IPS-11a (cell line): ENCODE results near the gene TXNDC8.

Experiments
- H3K4me3 ChIP-seq: one replicate; pipeline ENCODE4 v1.5.1; 2013; ENCODE audit warnings: low read depth, low read length, control low read depth

Gene TXNDC8

DNA sequence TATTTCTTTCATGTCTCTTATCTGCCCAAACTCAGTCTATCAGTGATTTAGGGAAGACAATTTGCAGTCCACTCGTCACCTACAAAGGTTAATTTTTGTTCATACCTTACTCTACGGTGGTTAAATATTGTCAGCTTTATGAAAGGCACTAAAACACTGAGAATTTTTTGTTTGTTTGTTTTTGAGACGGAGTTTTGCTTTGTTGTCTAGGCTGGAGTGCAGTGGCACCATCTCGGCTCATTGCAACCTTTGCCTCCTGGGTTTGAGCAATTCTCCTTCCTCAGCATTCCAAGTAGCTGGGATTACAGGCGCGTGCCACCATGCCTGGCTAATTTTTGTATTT lies 55.0 kb downstream of the TXNDC8 start:
- H3K4me3 ChIP-seq: no peak overlapping the region

DNA sequence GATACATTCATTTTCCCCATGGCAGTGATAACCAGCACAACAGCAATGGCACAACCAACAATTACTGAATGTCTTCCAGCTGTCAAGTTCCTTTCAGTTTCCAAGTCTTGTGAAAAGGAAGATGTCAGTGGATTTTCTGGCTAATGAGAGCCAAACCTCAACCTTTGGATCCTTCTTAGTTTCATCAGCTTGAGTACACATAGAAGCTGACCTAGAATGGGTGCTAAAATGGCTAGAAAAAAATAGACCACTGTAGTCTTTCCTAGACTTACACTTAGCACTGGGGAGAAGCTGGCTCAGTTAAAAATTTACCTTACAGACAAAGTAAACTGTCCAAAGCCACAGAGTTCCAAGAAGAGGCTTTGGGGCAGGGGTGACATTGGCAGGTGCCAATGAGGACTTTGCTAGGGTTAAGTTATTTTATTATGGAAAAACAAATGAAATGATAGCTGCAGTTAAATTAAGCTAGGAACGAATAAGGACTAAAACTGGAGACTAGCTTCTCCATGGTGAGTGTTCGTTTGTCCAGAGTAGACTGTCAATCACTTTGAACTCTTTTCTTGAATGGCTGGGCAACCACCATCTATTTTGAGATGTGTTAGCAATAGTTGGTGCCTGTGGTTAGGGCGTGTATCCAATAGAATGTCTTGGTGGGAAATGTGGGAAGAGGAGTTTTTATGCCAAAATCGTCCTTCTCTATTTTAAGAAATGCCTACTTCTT lies 55.5 kb downstream of the TXNDC8 start:
- no peak overlapping the region for H3K4me3 ChIP-seq

DNA sequence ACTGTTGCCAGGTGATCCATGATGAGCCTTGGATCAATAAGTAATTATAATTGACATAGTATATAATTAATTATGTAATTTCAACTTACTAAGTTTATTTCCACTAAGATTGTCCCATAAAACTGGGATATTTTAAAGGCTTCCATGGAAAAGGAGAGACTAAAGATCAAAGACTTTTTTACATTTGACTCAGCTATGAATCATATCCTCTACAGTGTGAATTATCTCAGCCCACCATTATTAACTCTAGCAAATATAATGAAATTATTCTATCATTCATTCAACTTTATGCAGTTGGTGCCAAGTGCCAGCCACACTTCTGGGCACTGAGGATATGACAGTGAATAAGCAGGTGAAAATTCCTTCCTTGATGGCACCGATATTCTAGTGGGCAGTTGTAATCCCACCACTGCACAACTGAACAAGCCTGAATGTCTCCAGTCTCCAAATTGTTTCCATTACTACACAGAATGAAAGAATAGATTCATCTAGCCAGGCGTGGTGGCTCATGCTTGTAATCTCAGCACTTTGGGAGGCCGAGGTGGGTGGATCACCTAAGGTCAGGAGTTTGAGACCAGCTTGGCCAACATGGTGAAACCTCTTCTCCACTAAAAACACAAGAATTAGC lies 59.5 kb downstream of the TXNDC8 start:
- H3K4me3 ChIP-seq: no peak overlapping the region

DNA sequence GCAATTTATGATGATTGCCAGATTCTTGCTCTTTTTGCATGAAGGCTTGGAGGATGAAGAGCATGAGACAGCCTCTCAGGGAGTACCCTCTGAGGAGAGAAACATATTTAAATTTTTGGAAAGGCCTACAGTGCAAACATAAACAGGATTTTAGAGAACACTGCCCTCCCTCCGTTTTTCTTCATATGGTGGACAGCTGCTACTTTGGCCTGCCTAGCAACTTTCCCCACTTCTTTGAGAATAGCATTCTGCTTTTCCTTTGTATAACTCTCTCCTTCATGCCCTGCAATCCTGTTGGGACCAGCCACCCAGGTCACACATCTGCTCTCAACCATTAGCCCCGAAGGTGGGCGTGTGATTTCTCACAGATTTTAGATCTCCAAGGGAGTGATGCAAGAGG lies 60.9 kb downstream of the TXNDC8 start:
- no peak overlapping the region for H3K4me3 ChIP-seq

DNA sequence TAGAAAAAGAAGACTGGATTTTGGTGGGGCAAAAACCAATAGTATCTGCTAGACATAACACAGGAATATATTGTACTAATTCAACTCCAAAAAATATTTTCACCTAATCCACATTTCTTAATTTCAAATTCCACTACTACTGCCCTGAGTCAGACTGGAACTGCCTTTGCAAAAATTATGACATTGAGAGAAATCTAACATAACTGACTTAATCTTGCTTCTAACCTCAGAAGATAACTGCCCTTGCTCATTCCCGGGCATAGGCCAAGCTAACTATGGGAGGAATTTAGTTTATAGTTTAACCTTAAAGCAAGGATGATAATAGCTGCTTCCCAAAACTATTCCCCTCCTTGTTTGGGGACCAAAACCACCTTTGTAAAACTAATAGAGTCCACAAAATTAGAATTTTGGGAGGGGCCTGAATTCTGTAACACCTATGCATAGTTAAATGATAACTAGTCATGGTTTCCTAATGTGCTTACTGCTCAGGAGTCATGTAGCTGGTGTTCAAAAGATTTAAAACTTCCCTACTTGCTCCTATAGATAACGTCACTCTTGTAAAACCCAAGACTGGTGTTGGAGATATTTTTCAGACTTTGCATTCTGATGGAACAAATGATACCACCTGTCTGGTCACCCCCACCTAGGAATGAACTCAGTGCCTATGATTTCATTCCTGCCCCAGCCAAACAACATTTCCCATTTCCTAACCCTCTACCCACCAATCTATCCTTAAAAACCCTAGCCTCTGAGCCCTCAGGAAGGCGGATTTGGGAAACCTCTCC lies 67.3 kb downstream of the TXNDC8 start:
- H3K4me3 ChIP-seq: no peak overlapping the region

DNA sequence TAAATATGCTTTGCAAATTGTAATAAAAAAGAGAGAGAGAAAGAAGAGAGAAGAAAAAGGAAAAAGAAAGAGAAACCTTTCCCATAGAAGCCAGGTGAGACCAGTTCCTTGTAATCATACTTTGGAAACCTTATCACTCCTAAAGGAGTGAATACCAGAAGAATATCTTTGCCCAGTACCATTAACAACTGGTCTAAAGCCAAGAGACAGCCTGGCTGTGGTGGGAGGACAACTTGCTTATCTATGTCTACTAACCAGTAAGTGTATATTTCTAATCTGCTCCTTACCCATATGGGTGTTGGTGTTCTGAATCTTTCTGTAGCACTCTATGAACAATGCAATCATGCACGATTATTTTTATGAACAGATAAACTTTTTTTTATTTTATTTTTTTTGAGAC lies 70.9 kb downstream of the TXNDC8 start:
- no peak overlapping the region for H3K4me3 ChIP-seq

DNA sequence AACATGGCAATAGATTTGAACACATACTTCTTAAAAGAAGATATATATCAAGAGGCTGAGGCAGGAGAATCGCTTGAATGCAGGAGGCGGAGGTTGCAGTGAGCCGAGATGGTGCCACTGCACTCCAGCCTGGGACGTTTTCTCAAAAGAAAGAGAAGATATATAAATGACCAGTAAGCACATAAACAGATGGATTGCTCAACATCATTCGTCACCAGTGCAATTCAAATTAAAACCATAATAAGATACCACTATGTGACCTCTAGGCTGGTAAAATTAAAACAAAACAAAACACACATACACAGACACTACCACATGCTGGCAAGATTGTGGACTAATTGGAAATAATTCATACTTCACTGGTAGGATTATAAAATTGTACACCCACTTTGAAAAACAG lies 76.0 kb downstream of the TXNDC8 start:
- no peak overlapping the region for H3K4me3 ChIP-seq

DNA sequence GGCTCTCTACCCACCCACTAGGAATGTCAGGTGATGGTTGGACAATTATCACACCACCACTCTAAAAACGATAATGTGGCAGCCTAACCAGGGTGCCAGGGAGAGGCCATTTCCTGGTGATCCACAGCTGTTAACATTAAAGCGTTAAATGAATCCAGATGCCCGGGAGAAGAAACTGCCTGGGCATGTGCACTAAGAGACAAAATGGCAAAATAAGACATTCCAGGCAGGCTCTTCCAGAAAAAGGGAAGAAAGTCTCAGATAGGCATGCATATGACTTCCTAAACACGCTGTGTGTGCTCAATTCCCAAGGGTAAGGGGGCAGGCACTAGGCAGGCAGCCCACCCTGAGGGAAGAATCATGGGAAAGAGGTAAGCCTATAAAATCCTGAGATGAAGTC lies 76.8 kb downstream of the TXNDC8 start:
- no peak overlapping the region for H3K4me3 ChIP-seq

DNA sequence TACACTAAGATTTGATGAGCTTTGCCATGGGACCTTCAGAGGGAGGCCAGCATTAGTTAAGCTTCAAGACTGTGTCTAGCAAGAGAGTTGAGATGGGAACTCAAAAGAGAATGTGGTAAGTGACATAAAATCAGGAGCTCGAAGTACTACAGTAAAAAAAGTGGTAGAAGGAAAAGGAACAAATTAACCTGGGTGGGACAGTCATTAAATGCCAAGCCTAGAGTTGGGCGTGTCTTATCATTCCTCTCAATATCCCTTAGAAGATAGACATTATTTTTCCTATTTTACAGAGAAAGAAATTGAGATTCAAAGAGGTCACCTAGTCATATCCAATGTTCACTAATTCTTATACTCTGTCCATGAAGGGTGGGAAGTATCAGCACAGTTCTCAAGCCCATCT lies 78.1 kb downstream of the TXNDC8 start:
- H3K4me3 ChIP-seq: no peak overlapping the region

DNA sequence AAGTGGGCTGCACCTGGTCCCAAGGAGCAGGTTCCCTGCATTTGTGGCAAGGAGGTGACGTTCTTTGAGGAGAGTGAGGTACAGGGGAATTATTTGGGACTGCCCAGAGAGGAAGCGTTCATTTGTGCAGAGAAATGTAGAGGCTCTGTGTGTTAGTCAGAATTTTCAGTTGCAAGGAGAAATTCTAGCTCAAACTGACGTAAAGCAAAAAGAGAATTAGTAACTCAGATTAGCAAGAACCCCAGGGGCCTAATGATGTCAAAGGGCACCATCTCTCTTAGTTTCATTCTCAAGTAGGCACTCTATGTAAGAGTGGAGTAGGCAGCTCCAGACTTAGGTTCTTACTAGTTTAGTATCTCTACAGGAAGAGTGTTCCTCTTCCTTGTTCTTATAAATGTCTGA lies 79.0 kb downstream of the TXNDC8 start:
- no peak overlapping the region for H3K4me3 ChIP-seq

DNA sequence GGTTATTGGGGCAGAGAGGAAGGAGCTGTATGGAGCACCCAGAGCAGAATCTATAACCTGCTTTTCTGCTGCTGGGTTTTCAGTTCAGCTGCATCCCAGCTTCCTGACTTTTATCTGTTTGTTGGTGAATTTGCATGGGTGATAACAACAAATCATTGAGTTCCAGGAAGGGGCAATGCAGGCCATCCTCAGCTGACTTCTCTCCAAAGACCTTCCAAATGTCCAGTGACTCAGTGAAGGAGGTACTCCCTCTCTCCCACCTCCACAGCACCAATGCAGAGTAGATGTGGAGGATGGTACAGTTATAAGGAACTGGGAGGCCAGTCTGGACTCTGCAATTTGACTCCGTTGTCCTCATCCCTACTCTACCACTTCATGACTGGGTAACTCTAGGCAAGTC lies 79.7 kb downstream of the TXNDC8 start:
- H3K4me3 ChIP-seq: no peak overlapping the region

DNA sequence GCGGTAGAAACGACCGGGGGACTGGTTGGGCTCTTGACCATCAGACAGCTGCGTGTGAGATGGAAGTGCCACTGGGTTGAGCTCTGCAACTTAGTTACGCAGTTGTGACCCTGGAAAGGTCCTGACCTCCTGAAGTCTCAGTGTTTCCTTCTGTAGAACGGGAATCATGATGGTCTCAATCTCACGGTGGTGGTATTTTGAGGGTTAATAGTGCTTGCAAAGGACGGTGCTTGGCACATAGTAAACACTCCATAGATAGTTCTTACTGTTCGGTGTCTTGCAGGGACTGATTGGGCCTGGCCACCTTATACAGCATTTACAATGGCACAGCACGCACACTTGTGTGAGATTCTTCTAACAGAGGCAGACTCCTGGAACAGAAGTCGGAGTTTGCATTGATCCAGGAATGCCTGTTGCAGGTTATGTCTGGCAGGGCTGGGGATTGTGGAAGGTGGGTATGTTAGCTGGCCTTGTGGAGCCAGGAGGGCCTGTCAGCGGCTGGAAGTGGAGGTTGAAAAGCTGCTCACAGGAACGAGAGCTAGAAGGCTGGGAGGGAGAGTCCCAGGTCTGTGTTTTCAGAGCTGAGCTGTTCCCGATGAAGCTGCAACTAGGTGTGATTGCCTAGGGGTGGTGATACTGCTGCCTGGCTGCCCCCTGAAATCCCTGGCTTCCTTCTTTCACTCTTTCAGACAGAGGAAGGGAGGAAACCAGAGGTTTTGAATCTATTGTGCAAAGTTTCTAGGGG lies 80.4 kb downstream of the TXNDC8 start:
- H3K4me3 ChIP-seq: peak overlapping the region; percentile 89

DNA sequence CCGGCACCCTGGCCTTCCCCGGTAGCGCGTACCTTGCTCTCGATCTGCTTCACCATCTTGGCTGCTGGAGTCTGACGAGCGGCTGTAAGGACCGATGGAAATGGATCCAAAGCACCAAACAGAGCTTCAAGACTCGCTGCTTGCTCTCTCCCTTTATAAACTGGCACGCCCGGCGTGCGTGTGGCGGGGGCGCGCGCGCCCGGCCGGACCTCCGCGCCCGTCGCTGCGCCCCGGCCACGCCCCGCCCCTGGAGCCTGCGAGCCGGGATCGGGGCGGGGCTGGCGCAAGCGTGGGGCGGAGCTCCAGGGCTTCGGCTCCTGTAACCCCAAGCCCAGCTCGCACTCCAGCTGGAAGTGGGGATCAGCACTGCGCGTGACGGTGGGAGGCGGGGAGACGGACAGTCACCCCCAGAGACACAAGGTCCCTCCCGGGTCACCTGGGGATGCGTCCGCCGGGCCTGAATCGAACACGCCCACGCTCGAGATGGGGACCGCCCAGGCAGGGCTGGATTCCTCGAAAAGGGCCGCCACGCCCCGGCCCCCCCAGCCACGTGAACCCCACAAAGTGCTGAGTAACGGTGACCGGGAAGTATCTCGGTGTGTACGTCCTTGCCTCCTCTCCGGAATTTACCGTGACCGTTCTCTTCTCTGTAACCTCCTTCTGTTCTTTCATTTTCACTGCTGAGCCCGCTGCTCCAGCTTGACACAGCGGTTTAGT lies 81.1 kb downstream of the TXNDC8 start, which contains the start of gene TXN:
TXN (minus strand) TSS at position 128 of the 717 bp plus-strand sequence; CDS start at position 56, 72 bp downstream.
- H3K4me3 ChIP-seq: peak within 1 kb of the TSS; percentile 89

DNA sequence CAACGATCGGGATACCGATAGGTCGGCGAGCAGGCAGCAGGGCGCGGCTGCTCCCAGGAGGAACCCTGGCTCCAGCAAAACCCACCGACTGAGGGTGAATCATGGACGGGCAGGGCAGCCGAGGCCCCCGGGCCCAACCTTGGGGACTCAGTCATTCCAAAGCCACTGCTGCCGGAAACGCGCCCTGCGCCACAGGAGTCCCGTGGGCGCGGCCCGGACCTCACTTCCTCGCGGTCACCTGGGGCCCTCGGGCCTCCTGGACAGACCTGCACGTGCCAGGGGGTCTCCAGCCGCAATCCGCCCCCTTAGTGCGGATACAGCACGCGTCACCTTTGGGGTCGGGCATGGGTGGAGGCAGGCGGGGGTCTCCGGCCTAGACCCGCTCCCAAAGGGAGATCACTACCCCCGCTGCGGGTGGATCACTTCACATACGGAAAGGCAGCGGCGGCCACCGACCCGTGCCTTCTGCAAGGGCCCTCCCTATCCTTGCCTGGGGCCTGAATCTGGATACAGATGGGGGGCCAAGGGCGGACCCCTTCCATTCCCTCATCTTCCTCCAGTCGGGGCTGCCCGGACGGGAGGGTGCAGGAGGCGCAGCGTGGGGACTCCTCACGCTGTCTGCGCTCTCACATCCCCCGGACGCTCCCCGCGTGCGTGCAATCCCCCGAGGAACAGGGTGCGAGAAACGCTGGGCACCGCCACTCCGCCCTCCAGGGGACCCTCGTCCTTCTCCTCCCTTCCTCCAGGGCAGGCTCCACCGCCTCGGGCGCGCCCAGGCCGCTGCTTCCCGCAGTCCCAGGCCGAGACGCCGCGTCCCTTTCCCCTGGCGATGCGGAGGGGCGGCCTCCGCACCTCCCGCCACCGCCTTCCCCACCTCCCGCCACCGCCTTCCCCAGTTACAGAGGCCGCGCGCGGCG lies 81.9 kb downstream of the TXNDC8 start:
- peak overlapping the region; percentile 89 for H3K4me3 ChIP-seq

DNA sequence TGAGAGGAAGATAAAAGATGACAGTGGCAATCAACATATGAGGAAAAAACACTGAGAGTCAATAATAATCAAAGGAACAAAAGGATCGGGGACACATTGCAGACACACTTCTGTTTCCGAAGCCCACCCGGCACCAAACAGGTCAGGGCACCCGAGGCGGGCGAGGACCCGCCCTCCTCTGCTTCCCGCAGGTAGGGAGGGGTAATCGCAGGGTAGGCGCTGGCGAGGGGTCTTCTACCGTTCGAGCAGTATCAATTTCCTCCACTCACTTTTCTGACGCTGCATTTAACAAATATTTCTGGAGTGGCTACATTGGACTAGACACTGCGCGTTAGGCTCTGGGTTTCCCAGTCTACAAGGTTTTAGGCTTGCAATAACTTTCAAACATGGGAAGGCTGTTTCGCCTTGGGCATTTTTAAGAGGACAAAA lies 82.6 kb downstream of the TXNDC8 start:
- H3K4me3 ChIP-seq: peak overlapping the region; percentile 89

DNA sequence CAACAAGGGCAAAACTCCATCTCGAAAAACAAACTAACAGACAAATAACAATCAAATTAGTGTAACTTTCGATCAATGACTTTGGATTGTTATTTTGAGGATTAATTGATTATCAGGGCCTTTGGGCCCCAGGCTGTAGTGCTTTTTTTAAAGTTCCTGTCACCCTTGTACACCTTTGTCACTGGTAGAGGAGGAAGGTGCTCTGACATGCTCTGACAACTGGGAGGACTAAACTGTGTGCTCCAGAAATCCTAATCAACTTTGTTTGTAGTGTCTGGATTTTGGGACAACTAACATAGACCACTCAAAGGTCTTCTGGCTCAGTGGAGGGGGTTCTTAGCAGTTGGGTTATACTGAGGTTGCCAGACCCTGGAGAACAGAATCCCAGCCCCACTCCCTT lies 83.2 kb downstream of the TXNDC8 start:
- H3K4me3 ChIP-seq: peak overlapping the region; percentile 89
